H1 (cell line): ENCODE data around the gene SPTBN4. TPM values are rescaled to one million over a fixed set of nuclear protein-coding genes. Genes with fewer than 3 reads are reported as not detected.

Source experiments
- CTCF ChIA-PET: fragments of 300-600 bp; sonication (Branson Sonifier 250); formaldehyde crosslinking; loops from one replicate; lab custom pipeline; 2021; ENCODE audit not compliant: partially characterized antibody; lab: Charles Lee
- POLR2A ChIA-PET: fragments of 300-600 bp; sonication (Branson Sonifier 250); formaldehyde crosslinking; loops from one replicate; lab custom pipeline; 2021; ENCODE audit warnings: inconsistent platforms; ENCODE audit not compliant: partially characterized antibody; lab: Charles Lee
- DNase-seq, 2 experiments: peaks; one replicate each; pipeline versions ENCODE4 v3.0.0 to v3.0.0-alpha.2; 2010 to 2022; ENCODE audit warnings: low spot score in 2 of 2, low read depth in 1 of 2, mixed read lengths in 1 of 2
- FAIRE-seq: peaks from 2 replicates; lab custom pipeline; 2011; peaks lifted over from hg19 to GRCh38; lab: Jason Lieb, UNC
- H2AFZ ChIP-seq: 2 replicates; pipeline ENCODE4 v1.8.1; 2012; ENCODE audit warnings: low read length, inconsistent platforms
- H2AK5ac ChIP-seq: 2 replicates; pipeline ENCODE4 v1.6.1; 2013; ENCODE audit warnings: low read depth, low read length
- H2BK120ac ChIP-seq: replicated peaks from 2 replicates; pipeline ENCODE3; 2013; ENCODE audit warnings: low read depth, low read length, inconsistent platforms
- H2BK12ac ChIP-seq: 2 replicates; pipeline ENCODE4 v1.6.1; 2013; ENCODE audit warnings: low read depth, low read length
- H2BK15ac ChIP-seq: 2 replicates; pipeline ENCODE4 v1.6.1; 2013; ENCODE audit warnings: low read length
- H2BK20ac ChIP-seq: 2 replicates; pipeline ENCODE4 v1.6.1; 2013; ENCODE audit warnings: low read length
- H2BK5ac ChIP-seq: 2 replicates; pipeline ENCODE4 v1.6.1; 2013; ENCODE audit warnings: low read depth, low read length
- H3K14ac ChIP-seq: 2 replicates; pipeline ENCODE4 v1.6.1; 2013; ENCODE audit warnings: inconsistent platforms; ENCODE audit not compliant: insufficient read length
- H3K18ac ChIP-seq: 2 replicates; pipeline ENCODE4 v1.6.1; 2013; ENCODE audit warnings: low read length; ENCODE audit errors: extremely low read depth
- H3K23ac ChIP-seq: 2 replicates; pipeline ENCODE4 v1.6.1; 2013; ENCODE audit warnings: inconsistent platforms; ENCODE audit not compliant: insufficient read length
- H3K23me2 ChIP-seq: 2 replicates; pipeline ENCODE4 v1.6.1; 2013; ENCODE audit warnings: low read depth, low read length
- H3K27ac ChIP-seq: 2 replicates; pipeline ENCODE4 v1.6.1; 2011; ENCODE audit warnings: low read depth, low read length, inconsistent platforms
- H3K27me3 ChIP-seq, 4 experiments: replicated peaks in 1 of 4; 1 replicate in 1 of 4; 2 replicates in 3 of 4; pipeline versions ENCODE4 v1.6.1 to v1.8.1; 2011 to 2013; ENCODE audit warnings: low read length in 3 of 4, mild to moderate bottlenecking in 3 of 4, inconsistent platforms in 2 of 4, mixed read lengths in 2 of 4, moderate library complexity in 1 of 4; ENCODE audit not compliant: control insufficient read depth in 3 of 4, insufficient read depth in 3 of 4; ENCODE audit errors: extremely low read depth in 1 of 4
- H3K36me3 ChIP-seq, 4 experiments: 2 replicates each; pipeline versions ENCODE4 v1.6.1 to v1.8.1; 2011 to 2013; ENCODE audit warnings: mild to moderate bottlenecking in 4 of 4, low read length in 3 of 4, moderate library complexity in 2 of 4, control low read depth in 1 of 4, inconsistent platforms in 1 of 4; ENCODE audit not compliant: insufficient read depth in 4 of 4, control insufficient read depth in 2 of 4
- H3K4ac ChIP-seq: replicated peaks from 2 replicates; pipeline ENCODE3; 2013; ENCODE audit warnings: low read length, low read depth, mixed read lengths, inconsistent platforms; ENCODE audit not compliant: insufficient read length
- H3K4me1 ChIP-seq, 4 experiments: replicated peaks in 1 of 4; 1 replicate in 1 of 4; 2 replicates in 3 of 4; pipeline versions ENCODE4 v1.6.1 to v1.8.1; 2011 to 2013; ENCODE audit warnings: low read length in 3 of 4, inconsistent platforms in 2 of 4, mixed read lengths in 1 of 4; ENCODE audit not compliant: insufficient read depth in 4 of 4, control insufficient read depth in 3 of 4
- H3K4me2 ChIP-seq, 2 experiments: 2 replicates each; pipeline versions ENCODE4 v1.6.1 to v1.8.1; 2011 to 2013; ENCODE audit warnings: low read depth in 2 of 2, low read length in 2 of 2, control low read depth in 1 of 2, inconsistent platforms in 1 of 2, mild to moderate bottlenecking in 1 of 2; ENCODE audit not compliant: insufficient read depth in 1 of 2
- H3K4me3 ChIP-seq, 4 experiments: fragments of 200-600, 300-600 bp in 1 of 4; sonication (generic), shearing (Covaris generic), sonication (Bioruptor Twin) in 1 of 4; 2 replicates each; pipeline versions ENCODE4 v1.5.1 to v1.8.1; 2011 to 2016; ENCODE audit warnings: low read length in 4 of 4, low read depth in 3 of 4, control low read depth in 2 of 4, inconsistent platforms in 2 of 4, mild to moderate bottlenecking in 2 of 4, mixed read lengths in 1 of 4, moderate library complexity in 1 of 4; ENCODE audit not compliant: insufficient read depth in 2 of 4; ENCODE audit errors: extremely low read depth in 1 of 4
- H3K56ac ChIP-seq: replicated peaks from 2 replicates; pipeline ENCODE3; 2013; ENCODE audit warnings: low read depth, mild to moderate bottlenecking, mixed read lengths, low read length, inconsistent platforms; ENCODE audit not compliant: insufficient read length
- H3K79me1 ChIP-seq: 2 replicates; pipeline ENCODE4 v1.6.1; 2013; ENCODE audit warnings: low read depth, low read length, control low read depth
- H3K79me2 ChIP-seq, 2 experiments: 2 replicates each; pipeline versions ENCODE4 v1.6.1 to v1.8.1; 2012 to 2013; ENCODE audit warnings: low read length in 2 of 2, mild to moderate bottlenecking in 2 of 2, inconsistent platforms in 1 of 2; ENCODE audit not compliant: insufficient read depth in 2 of 2, control insufficient read depth in 1 of 2
- H3K9ac ChIP-seq, 4 experiments: replicated peaks in 1 of 4; 1 replicate in 1 of 4; 2 replicates in 3 of 4; pipeline versions ENCODE4 v1.6.1 to v1.8.1; 2011 to 2013; ENCODE audit warnings: low read depth in 3 of 4, low read length in 3 of 4, control low read depth in 2 of 4, mild to moderate bottlenecking in 2 of 4, moderate library complexity in 2 of 4, inconsistent platforms in 1 of 4; ENCODE audit errors: extremely low read depth in 1 of 4
- H3K9me3 ChIP-seq, 2 experiments: 2 replicates each; pipeline versions ENCODE4 v1.6.1 to v1.8.1; 2012 to 2013; ENCODE audit warnings: mild to moderate bottlenecking in 2 of 2, moderate library complexity in 2 of 2, control low read depth in 1 of 2, inconsistent platforms in 1 of 2, low read depth in 1 of 2, low read length in 1 of 2, mixed read lengths in 1 of 2; ENCODE audit not compliant: insufficient read depth in 2 of 2
- H4K20me1 ChIP-seq, 2 experiments: replicated peaks in 1 of 2; 2 replicates each; pipeline versions ENCODE3 to v1.8.1; 2011 to 2013; ENCODE audit warnings: inconsistent platforms in 2 of 2, low read length in 2 of 2, mild to moderate bottlenecking in 1 of 2; ENCODE audit not compliant: insufficient read depth in 2 of 2, control insufficient read depth in 1 of 2
- H4K5ac ChIP-seq: 2 replicates; pipeline ENCODE4 v1.6.1; 2013; ENCODE audit warnings: low read length, low read depth, mixed read lengths, inconsistent platforms; ENCODE audit not compliant: insufficient read length
- H4K8ac ChIP-seq: 2 replicates; pipeline ENCODE4 v1.8.0; 2013; ENCODE audit warnings: mild to moderate bottlenecking, moderate library complexity, low read length, inconsistent platforms; ENCODE audit not compliant: insufficient read depth; ENCODE audit errors: extremely low read depth
- H4K91ac ChIP-seq: replicated peaks from 2 replicates; pipeline ENCODE3; 2013; ENCODE audit warnings: low read length, mixed read lengths, inconsistent platforms; ENCODE audit not compliant: insufficient read length
- BRCA1 ChIP-seq: IDR thresholded peaks from 2 replicates; pipeline ENCODE4 v1.6.1; 2012; ENCODE audit warnings: low read depth, low read length, improper control_type of control experiment
- GABPA ChIP-seq: IDR thresholded peaks from 2 replicates; pipeline ENCODE4 v1.6.1; 2011; ENCODE audit warnings: mild to moderate bottlenecking, low read length, moderate library complexity, borderline replicate concordance; ENCODE audit not compliant: insufficient read depth
- HDAC2 ChIP-seq, 2 experiments: fragments of 300-600 bp in 1 of 2; sonication (generic) in 1 of 2; IDR thresholded peaks; 2 replicates each; pipeline ENCODE4 v1.6.1; 2011 to 2012; ENCODE audit warnings: low read depth in 2 of 2, low read length in 2 of 2, mild to moderate bottlenecking in 2 of 2, moderate library complexity in 2 of 2, borderline replicate concordance in 1 of 2, inconsistent platforms in 1 of 2
- NRF1 ChIP-seq: IDR thresholded peaks from 2 replicates; pipeline ENCODE4 v1.6.1; 2011; ENCODE audit warnings: mild to moderate bottlenecking, low read depth, low read length, improper control_type of control experiment
- SIRT6 ChIP-seq: IDR thresholded peaks from one replicate; pipeline ENCODE4 v1.7.1; 2012; ENCODE audit warnings: low read length, inconsistent platforms
- SUZ12 ChIP-seq: fragments of 200-600 bp; sonication (generic); IDR thresholded peaks from 2 replicates; pipeline ENCODE4 v1.6.1; 2012; ENCODE audit warnings: mild to moderate bottlenecking, inconsistent platforms, low read length, moderate library complexity, mixed read lengths
- TCF12 ChIP-seq: IDR thresholded peaks from 2 replicates; pipeline ENCODE4 v1.6.1; 2011; ENCODE audit warnings: low read depth, mild to moderate bottlenecking, low read length
- USF2 ChIP-seq: IDR thresholded peaks from 2 replicates; pipeline ENCODE4 v1.6.1; 2011; ENCODE audit warnings: low read length, improper control_type of control experiment
- ZNF274 ChIP-seq: IDR thresholded peaks from 2 replicates; pipeline ENCODE4 v1.7.0; 2012; ENCODE audit warnings: low read length, borderline replicate concordance; ENCODE audit errors: extremely low read depth
- WGBS, 2 experiments: shearing (Covaris generic) in 1 of 2; methylation state at CpG; one replicate each; pipeline versions ENCODE4 v1.1.6 to v1.1.7; 2013 to 2015; ENCODE audit warnings: low lambda C conversion rate in 2 of 2, mixed read lengths in 2 of 2, inconsistent platforms in 1 of 2, low coverage in 1 of 2, missing lambda C conversion rate in 1 of 2; ENCODE audit not compliant: insufficient replicate concordance in 2 of 2, insufficient coverage in 1 of 2, insufficient read length in 1 of 2; ENCODE audit errors: extremely low coverage in 1 of 2, missing lambda C conversion rate in 1 of 2; 5-methylcytosine and 5-hydroxymethylcytosine counted together
- polyA plus RNA-seq, 7 experiments: library from polyadenylated mRNA; depleted of rRNA in 3 of 7; stranded (reverse) in 5 of 7; unstranded in 2 of 7; fragments of >200 nt in 5 of 7; fragments of 200-250 nt in 2 of 7; gene quantifications; 1 replicate in 5 of 7; 2 replicates in 1 of 7; 4 replicates in 1 of 7; pipeline versions ENCODE4 v1.2.1 to v1.2.3, GENCODE V29; 2011 to 2013; ENCODE audit warnings: missing spikeins in 2 of 7, mixed read lengths in 2 of 7
- total RNA-seq: library from RNA; stranded (reverse); fragmentation: NEBNext Ultra II Directional; extraction: Animal tissue kit (Norgen Biotek cat#: 25700); gene quantifications from 2 replicates; pipeline ENCODE4 v1.2.1, GENCODE V29; 2021

SPTBN4 gene
- total and polyA plus RNA-seq, 2 of the 8 experiments (the other 6 are each of a cell fraction or from before 2014, with no cell fraction given), result 1.9 to 3.0 TPM

GRCh38 chr19:40553885-40554857 is 87.4 kb downstream of the SPTBN4 start:
- Histone ChIP-seq H3K9ac (no peak overlapping the region), H3K4me1 (peaks cover 0 to 5% (median 2%) of the 10 kb centered on the region in 4 experiments; a peak in 4 of 7 replicates), H3K14ac (no peak overlapping the region), H2BK12ac (peak overlapping the region; percentile 71; the same call in 1 of the 2 replicates), H3K79me2 (no peaks in the 10 kb centered on the region), H3K23me2 (peaks cover 3% of the 10 kb centered on the region; the same call in 1 of the 2 replicates), H3K79me1 (no peaks in the 10 kb centered on the region), H3K4me2 (peak overlapping the region; percentile 48 to 60), H4K20me1 (peaks cover 0 to 1% of the 10 kb centered on the region in 2 experiments), H2BK120ac (no peak overlapping the region), H3K4me3 (peak overlapping the region in 1 of 4 experiments; percentile 49; a peak in 3 of 8 replicates), H3K27ac (no peak overlapping the region), H3K56ac (no peak overlapping the region), H2BK15ac (no peak overlapping the region), H4K8ac (no peak overlapping the region), H3K4ac (no peak overlapping the region), H4K5ac (no peak overlapping the region), H3K36me3 (no peaks in the 10 kb centered on the region), H2BK5ac (no peak overlapping the region), H3K9me3 (no peaks in the 10 kb centered on the region), H2BK20ac (no peak overlapping the region), H2AK5ac (no peak overlapping the region), H3K27me3 (peaks cover 7 to 40% (median 36%) of the 10 kb centered on the region in 4 experiments), H3K18ac (0 out of 2 replicates have a peak overlapping the region, but pooled peaks have one; percentile 25), H3K23ac (no peak overlapping the region), H2AFZ (no peak overlapping the region), H4K91ac (no peak overlapping the region)
- ChIA-PET POLR2A (interaction anchor here (0.6 to 2.0 kb wide), 4 partner anchors 12 to 40 kb away, joined by 3 to 5 read pairs (median 4); no protein-coding TSS in a partner anchor), CTCF (interaction anchor here (0.6 to 9.2 kb wide), 10 partner anchors 16 to 885 kb away, joined by 3 to 95 read pairs (median 6); partner anchors contain the start of gene DMAC2)
- no peak for FAIRE-seq
- peak in 1 of 2 experiments; percentile 76 for DNase-seq
- 27% methylated on average over 63 of the region's 69 CpGs; no CpG with 5 or more reads in 1 of the 2 experiments for WGBS, 2 experiments
- no peak for TF ChIP-seq BRCA1
- no peak for TF ChIP-seq ZNF274
- TF ChIP-seq SIRT6, result no peak
- TF ChIP-seq SUZ12, result peak; percentile 55; the same call in 1 of the 2 replicates
- 0 out of 2 replicates have a peak, but pooled peaks have one; percentile 69 for TF ChIP-seq TCF12
- 0 out of 2 replicates have a peak, but pooled peaks have one; percentile 62 for TF ChIP-seq GABPA
- TF ChIP-seq USF2, result no peak
- TF ChIP-seq NRF1, result peak; percentile 37
- TF ChIP-seq HDAC2 (IDR thresholded peaks at IDR 0.05; ENCODE audit: borderline replicate concordance in 1 of 2, low read depth in 2 of 2, low read length in 2 of 2), result peak in 1 of 2 experiments; percentile 62; a peak in 1 of 4 replicates
